Spleen (tissue), 11 donors: ENCODE results near the gene JAGN1. TPM values are rescaled to one million over a fixed set of nuclear protein-coding genes. Genes with fewer than 3 reads are reported as not detected.

ENCODE experiments used
- DNase-seq: peaks from one replicate; pipeline ENCODE4 v3.0.0-alpha.2; 2020
- H3K27ac ChIP-seq, 8 donors: fragments of 200-600 bp; sonication (generic) in 7 of 8; 1 replicate in 4 of 8; 2 replicates in 4 of 8; pipeline versions ENCODE4 v1.5.0 to v1.8.0; 2016 to 2021; ENCODE audit warnings: inconsistent platforms in 4 of 8, mild to moderate bottlenecking in 4 of 8, moderate library complexity in 1 of 8
- H3K27me3 ChIP-seq, 7 donors: fragments of 200-600 bp; sonication (generic) in 6 of 7; replicated peaks in 1 of 7; 1 replicate in 4 of 7; 2 replicates in 3 of 7; pipeline versions ENCODE4 v1.5.0 to v1.8.0; 2016 to 2021; ENCODE audit warnings: inconsistent platforms in 3 of 7, mild to moderate bottlenecking in 1 of 7
- H3K36me3 ChIP-seq, 6 donors: fragments of 200-600 bp; sonication (generic) in 5 of 6; 1 replicate in 4 of 6; 2 replicates in 2 of 6; pipeline versions ENCODE4 v1.5.0 to v1.8.0; 2016 to 2021; ENCODE audit warnings: inconsistent platforms in 2 of 6
- H3K4me1 ChIP-seq, 6 donors: fragments of 200-600 bp; sonication (generic) in 5 of 6; 1 replicate in 3 of 6; 2 replicates in 3 of 6; pipeline versions ENCODE4 v1.5.0 to v1.8.0; 2016 to 2021; ENCODE audit warnings: inconsistent platforms in 3 of 6
- H3K4me3 ChIP-seq, 8 donors: fragments of 200-600 bp; sonication (generic) in 7 of 8; 1 replicate in 4 of 8; 2 replicates in 4 of 8; pipeline versions ENCODE4 v1.5.0 to v1.8.0; 2016 to 2021; ENCODE audit warnings: inconsistent platforms in 4 of 8, mild to moderate bottlenecking in 4 of 8, moderate library complexity in 2 of 8
- H3K9me3 ChIP-seq, 8 donors: fragments of 200-600 bp; sonication (generic) in 7 of 8; 1 replicate in 4 of 8; 2 replicates in 4 of 8; pipeline versions ENCODE4 v1.5.0 to v1.8.0; 2016 to 2021; ENCODE audit warnings: inconsistent platforms in 4 of 8
- CTCF ChIP-seq, 11 experiments: fragments of 200-600 bp in 7 of 11; fragments of 450-650 bp in 4 of 11; sonication (generic) in 4 of 11; IDR thresholded peaks in 8 of 11; conservative IDR thresholded peaks in 3 of 11; 1 replicate in 7 of 11; 2 replicates in 4 of 11; pipeline versions ENCODE4 v1.4.0 to v1.8.0; 2016 to 2021; ENCODE audit warnings: antibody characterized with exemption in 11 of 11, inconsistent platforms in 4 of 11, mild to moderate bottlenecking in 1 of 11
- POLR2A ChIP-seq, 3 donors: fragments of 450-650 bp; IDR thresholded peaks; one replicate each; pipeline ENCODE4 v1.5.1; 2017; ENCODE audit warnings: antibody characterized with exemption in 3 of 3, mild to moderate bottlenecking in 1 of 3
- POLR2AphosphoS5 ChIP-seq, 3 donors: sonication (generic); formaldehyde crosslinking; IDR thresholded peaks; one replicate each; pipeline ENCODE4 v1.5.1; 2017; ENCODE audit warnings: antibody characterized with exemption in 3 of 3
- WGBS, 5 donors: extraction: QIAGEN DNeasy Blood & Tissue Kit in 3 of 5; methylation state at CpG; one replicate each; pipeline versions ENCODE4 v1.1.5 to v1.1.7; 2013 to 2018; 5-methylcytosine and 5-hydroxymethylcytosine counted together
- intact Hi-C: fragments of 100-400 bp; cut with DNase I; formaldehyde crosslinking; loops from one replicate; pipeline ENCODE4 v1.15.0; 2023; ENCODE audit warnings: low total_unique reads
- polyA plus RNA-seq, 3 donors: library from polyadenylated mRNA; stranded (reverse); fragments of 200-250 nt; gene quantifications; one replicate each; pipeline ENCODE4 v1.2.1, GENCODE V29; 2013
- total RNA-seq, 7 donors: library from RNA; depleted of rRNA in 3 of 7; stranded (reverse); fragments of >200 nt in 3 of 7; fragmentation: NEBNext Ultra II Directional in 4 of 7; extraction: Animal tissue kit (Norgen Biotek cat#: 25700) in 4 of 7; gene quantifications; one replicate each; pipeline versions ENCODE4 v1.1.0 to v1.2.1, GENCODE V29; 2016 to 2021
- donor health status: healthy with polysubstance abuse.
- donor health status: DM: no; HTN: no; CAD: no; lungs with moderate emphysema.
- donor health status: DM: no; HTN: no; CAD: no.
- donor health status: Bipolar disorder and iron deficiency.
- donor health status: healthy.
- donor health status: DM: no; HTN: no; CAD: no.
- donor health status: DM: yes; HTN: yes; CAD: no.

Gene JAGN1
- total and polyA plus RNA-seq, 10 donors, result 17.1 to 41.3 (median 25.9) TPM

- intact Hi-C loops, result no loop called here
- TF ChIP-seq POLR2AphosphoS5 (IDR thresholded peaks at IDR 0.05) (peak; percentile 23 to 68 (median 63)), POLR2A (IDR thresholded peaks at IDR 0.05) (no peak), CTCF (IDR thresholded peaks at IDR 0.05 in 8 of 11, conservative IDR thresholded peaks at IDR 0.05 in 3 of 11) (peak in 5 of 11 experiments; percentile 21 to 50 (median 38))
- 0 to 4% (median 1%) methylated on average over 12 to 99 of the region's 99 CpGs for WGBS, 5 donors
- H3K4me3 ChIP-seq, result peak overlapping the region; percentile 47 to 84 (median 56)
- H3K27ac ChIP-seq, result peak overlapping the region; percentile 53 to 86 (median 80)
- no peaks in the 10 kb centered on the region for H3K9me3 ChIP-seq
- peaks cover 0 to 22% (median 0%) of the 10 kb centered on the region in 7 donors for H3K27me3 ChIP-seq
- peaks cover 10 to 62% (median 38%) of the 10 kb centered on the region in 6 donors for H3K4me1 ChIP-seq
- peak; percentile 89 for DNase-seq
- H3K36me3 ChIP-seq, result peaks cover 0 to 4% (median 0%) of the 10 kb centered on the region in 6 donors
Observed at GRCh38 chr3:9915254-9916141, 25.1 kb downstream of the JAGN1 start.

DNA sequence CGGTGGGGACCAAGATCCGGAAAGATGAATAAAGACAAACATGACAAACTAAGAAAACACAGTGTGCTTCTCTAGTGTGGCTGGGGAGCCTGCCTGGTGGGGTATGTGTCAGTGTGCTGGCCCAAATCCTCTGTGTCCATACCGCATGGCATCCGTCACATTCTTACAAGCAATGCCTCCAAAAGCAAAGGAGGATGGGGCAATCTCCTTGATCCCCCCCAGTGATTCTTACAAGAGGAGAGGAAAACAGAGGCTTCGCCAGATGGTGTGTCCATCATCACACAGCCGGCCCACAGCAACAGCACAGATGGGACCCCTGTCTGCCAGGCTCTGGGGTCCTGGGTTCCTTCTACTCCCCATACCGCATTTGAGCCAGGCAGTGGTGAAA, 25.9 kb downstream of the JAGN1 start:
- H3K27me3 ChIP-seq, result peaks cover 0 to 22% (median 0%) of the 10 kb centered on the region in 7 donors
- peaks cover 0 to 7% (median 0%) of the 10 kb centered on the region in 6 donors for H3K36me3 ChIP-seq
- 54 to 70% (median 59%) methylated on average over 7 of the region's 7 CpGs for WGBS, 5 donors
- H3K4me1 ChIP-seq, result peaks cover 10 to 62% (median 38%) of the 10 kb centered on the region in 6 donors
- no peaks in the 10 kb centered on the region for H3K9me3 ChIP-seq
- H3K27ac ChIP-seq, result peak overlapping the region in 7 of 8 donors; percentile 78 to 86 (median 81)
- peak overlapping the region; percentile 31 to 84 (median 46) for H3K4me3 ChIP-seq
- peak; percentile 59 for DNase-seq
- TF ChIP-seq POLR2AphosphoS5 (IDR thresholded peaks at IDR 0.05), result no peak
- TF ChIP-seq CTCF (IDR thresholded peaks at IDR 0.05 in 8 of 11, conservative IDR thresholded peaks at IDR 0.05 in 3 of 11), result no peak
- no peak for TF ChIP-seq POLR2A (IDR thresholded peaks at IDR 0.05)
- intact Hi-C loops, result no loop called here

DNA sequence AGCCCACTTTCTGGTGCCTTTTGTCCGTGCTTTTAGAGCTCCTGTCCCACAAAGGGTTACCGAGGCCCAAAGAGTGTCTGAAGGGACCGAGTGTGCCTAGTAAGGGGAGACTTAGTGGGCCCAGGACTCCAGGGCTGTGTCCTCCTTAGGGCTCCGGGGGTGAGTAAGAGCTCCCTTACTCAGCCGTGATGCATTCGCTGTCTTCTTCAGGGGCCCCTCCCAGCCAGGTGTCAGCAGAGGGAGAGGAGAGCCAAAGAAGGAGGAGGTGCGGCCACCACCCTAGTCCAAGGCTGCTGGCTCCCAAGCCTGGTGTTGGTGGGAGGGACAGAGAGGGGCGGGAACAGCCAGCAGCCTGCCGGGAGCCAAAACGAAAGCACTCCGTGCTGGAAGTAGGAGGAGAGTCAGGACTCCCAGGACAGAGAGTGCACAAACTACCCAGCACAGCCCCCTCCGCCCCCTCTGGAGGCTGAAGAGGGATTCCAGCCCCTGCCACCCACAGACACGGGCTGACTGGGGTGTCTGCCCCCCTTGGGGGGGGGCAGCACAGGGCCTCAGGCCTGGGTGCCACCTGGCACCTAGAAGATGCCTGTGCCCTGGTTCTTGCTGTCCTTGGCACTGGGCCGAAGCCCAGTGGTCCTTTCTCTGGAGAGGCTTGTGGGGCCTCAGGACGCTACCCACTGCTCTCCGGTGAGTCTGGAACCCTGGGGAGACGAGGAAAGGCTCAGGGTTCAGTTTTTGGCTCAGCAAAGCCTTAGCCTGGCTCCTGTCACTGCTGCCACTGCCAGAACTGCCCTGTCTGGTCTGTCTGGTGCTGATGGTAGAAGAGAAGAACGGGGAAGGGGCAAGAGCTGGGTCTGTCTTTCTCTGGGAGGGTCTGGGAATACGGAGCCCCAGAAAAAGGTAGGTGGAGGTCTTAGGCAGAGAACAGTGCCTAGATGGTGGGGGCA, 26.6 kb downstream of the JAGN1 start, which contains the start of gene IL17RC:
Gene IL17RC, plus strand, starts transcription at position 365 of the 947 bp plus-strand sequence. Its CDS starts 218 bp downstream, at position 583.
- intact Hi-C loops, result no loop called here
- H3K9me3 ChIP-seq, result no peaks in the 10 kb centered on the region
- DNase-seq, result peak; percentile 90
- peak in 1 of 3 donors; percentile 20 for TF ChIP-seq POLR2A (IDR thresholded peaks at IDR 0.05)
- peak; percentile 61 to 83 (median 71) for TF ChIP-seq POLR2AphosphoS5 (IDR thresholded peaks at IDR 0.05)
- TF ChIP-seq CTCF (IDR thresholded peaks at IDR 0.05 in 8 of 11, conservative IDR thresholded peaks at IDR 0.05 in 3 of 11), result no peak
- 22 to 33% (median 29%) methylated on average over 16 to 19 of the region's 19 CpGs for WGBS, 5 donors
- peaks cover 0 to 7% (median 0%) of the 10 kb centered on the region in 6 donors for H3K36me3 ChIP-seq
- H3K27me3 ChIP-seq, result peaks cover 0 to 22% (median 0%) of the 10 kb centered on the region in 7 donors
- H3K4me3 ChIP-seq, result peak within 1 kb of the TSS; percentile 47 to 84 (median 56)
- H3K27ac ChIP-seq, result peak within 1 kb of the TSS; percentile 53 to 86 (median 80)
- peaks cover 10 to 59% (median 38%) of the 10 kb centered on the region in 6 donors for H3K4me1 ChIP-seq
